Umbilical cord (tissue), 2 donors: ENCODE results near the gene KCND2. TPM values are rescaled to one million over a fixed set of nuclear protein-coding genes. Genes with fewer than 3 reads are reported as not detected.
A peak's percentile ranks its signal among the peaks of the same experiment; 100 is the strongest.
"Not testable (repeated sequence)": the region's sequence is repeated elsewhere in the genome, so short reads cannot be mapped to it uniquely, and the experiment has no call there.

Experiments used
- DNase-seq: peaks from one replicate; pipeline ENCODE4 v3.0.0-alpha.2; 2015; ENCODE audit warnings: low spot score
- total RNA-seq: library from RNA; depleted of rRNA; stranded (reverse); fragments of >200 nt; gene quantifications from one replicate; pipeline ENCODE4 v1.2.3, GENCODE V29; 2014; ENCODE audit warnings: low replicate concordance; ENCODE audit not compliant: insufficient read depth

Gene KCND2
- total RNA-seq, 1 donor from 2014 or later, result 3.4 TPM

DNA sequence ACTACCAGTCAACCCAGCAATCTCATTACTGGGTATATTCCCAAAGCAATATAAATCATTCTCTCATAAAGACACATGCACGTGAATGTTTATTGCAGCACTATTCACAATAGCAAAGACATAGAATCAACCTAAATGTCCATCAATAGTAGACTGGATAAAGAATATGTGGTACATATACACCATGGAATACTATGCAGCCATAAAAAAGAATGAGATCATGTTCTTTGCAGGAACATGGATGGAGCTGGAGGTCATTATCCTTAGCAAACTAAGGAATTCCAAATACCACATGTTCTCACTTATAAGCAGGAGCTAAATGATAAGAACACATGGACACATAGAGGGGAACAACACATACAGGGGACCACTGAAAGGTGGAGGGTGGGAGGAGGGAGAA is 429.4 kb downstream of the KCND2 start:
- not testable (repeated sequence) for DNase-seq

DNA sequence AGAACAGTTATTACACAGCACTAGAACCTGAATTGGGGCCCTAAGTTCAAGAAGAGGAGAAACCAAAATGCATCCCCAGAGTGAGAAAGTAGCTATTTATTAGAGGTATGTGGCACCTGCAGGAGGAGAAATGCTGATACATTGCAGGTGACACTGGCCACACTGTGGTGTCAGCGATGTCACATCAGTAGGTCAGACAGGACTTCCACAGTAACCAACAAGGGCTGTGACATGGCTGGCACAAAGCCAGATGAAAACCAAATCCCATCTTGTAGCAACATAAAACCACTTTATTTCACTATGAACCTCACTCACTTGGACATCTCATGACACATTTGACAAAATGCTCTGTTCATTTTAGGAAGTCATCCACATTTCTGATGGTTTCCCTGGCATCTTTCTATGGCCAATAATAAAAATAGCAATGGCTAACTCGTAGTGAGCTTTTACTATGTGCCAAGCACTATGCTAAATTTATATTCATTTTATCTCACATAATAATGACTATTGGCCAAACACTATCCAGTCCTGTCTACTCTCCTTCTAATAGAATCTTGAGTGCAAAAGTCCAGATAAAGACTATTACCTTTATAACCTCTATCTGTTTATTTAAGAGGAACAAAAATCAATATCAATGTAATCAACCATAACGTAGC is 430.7 kb downstream of the KCND2 start:
- DNase-seq, result no peak

DNA sequence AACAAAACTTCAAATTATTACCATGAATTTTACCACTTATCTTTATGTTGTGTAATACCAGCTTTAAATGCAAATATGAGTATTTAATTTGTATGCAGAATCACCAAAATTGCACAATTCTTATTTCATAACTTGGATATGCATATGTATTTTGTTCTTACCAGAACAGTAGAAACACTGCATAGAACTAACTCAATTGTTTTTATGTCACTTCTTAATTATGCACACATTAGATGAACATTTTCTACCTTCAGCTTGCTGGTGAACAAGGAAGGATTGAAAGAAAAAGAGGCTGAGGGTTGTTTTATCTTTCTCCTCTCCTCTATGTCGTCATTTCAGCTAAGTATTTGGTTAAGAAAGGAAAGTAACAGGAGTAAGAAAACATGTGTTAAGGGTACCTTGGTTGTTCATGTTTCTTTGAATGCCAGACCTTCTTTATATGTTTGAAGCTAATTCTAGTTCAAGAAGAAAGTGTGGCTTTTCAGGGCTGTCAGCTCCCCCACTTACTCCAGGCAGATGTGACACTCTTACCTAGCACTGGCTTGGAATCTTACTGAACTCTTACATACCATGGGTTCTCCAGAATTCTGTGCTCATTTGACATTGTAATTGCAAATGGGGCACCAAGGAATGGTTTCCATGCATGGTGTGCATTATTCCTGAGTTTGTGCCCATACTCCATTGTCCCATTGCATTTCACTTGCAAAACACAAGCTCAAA is 436.4 kb downstream of the KCND2 start:
- DNase-seq, result no peak

DNA sequence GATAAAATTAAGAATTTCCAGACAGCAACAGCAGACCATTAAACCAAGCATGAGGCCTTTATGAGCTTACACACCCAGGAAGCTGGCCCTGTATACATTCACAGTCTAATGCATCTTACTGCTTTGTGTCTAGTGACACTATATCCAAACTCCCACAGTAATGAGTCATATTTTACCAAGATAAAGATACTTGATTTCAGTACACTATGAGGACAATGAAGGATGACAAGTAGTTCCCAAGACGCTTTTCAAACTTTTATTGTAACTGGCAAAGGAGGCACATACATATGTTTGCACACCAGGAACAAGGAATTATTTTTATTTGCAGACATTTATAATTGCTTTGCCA is 437.0 kb downstream of the KCND2 start:
- DNase-seq, result peak; percentile 3

DNA sequence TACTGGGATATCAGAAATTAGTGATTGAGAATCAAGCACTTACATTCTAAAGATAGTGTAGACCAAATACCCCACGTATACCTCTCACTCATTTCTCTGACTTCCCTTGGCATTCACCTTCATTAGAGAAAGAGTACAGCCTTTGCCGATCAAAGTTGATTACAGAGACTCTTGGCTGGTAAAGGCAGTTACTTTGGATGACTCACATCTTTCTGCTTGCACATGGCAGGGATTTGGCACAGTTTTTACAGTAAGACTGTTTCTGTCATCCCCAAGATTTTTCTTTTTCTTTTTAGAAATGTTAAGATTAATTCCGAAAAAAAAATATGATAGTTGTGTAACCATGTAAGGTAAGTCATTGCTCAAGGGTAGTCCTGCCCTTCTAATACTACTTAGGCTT is 442.0 kb downstream of the KCND2 start:
- DNase-seq, result peak; percentile 21

DNA sequence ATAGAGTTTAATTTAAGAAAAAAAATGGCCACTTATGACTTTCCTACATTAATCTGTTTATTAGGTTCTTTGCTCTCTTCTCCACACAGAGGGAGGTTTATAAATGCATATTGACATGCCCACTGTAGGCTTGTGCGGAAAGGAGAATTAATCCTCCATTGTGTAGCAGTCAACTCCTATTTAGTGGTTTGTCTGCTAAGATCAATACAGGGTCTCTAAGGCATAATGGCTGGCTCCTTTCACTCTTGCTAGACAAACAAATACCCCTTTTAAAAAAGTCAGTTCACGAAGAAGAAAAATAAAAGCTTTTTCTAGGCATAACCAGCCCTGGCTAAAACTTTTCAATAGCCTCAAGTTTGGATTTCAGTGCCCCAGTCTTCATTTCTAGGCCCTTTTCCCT is 443.3 kb downstream of the KCND2 start:
- no peak for DNase-seq

DNA sequence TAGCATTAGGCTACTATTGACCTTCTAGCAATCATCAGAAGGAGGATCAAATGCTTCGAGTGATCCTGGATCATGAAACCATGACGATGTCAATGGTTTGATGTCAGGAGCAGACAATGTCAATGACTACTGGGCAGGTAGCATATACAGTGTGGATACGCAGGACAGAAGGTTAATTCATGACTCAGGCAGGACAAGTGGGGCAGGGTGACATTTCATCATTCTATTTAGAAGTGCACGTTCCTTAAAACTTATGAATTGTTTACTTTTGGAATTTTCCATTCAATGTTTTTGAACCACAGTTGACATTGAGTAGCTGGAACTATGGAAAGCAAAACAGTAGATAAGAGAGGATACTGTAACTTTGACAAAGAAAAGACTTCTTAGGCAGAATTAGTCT is 444.2 kb downstream of the KCND2 start:
- no peak for DNase-seq

DNA sequence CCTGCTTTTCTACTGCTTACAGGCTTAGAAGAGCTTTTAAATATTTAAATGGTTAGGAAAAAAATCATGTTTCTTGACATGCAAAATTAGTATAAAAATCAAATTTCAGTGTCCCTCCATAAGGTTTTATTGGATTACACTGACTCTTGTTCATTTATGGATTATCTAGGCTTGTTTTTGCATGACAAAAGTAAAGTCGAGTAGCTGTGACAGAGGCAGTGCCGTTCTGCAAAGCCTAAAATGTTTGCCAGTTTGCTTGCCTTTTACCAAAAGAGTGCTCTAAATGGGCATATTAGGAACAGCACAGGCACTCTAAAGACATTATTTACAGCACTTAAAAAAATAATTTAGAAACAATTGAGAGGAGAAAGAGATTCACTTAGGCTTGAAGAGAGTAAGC is 445.4 kb downstream of the KCND2 start:
- no peak for DNase-seq

DNA sequence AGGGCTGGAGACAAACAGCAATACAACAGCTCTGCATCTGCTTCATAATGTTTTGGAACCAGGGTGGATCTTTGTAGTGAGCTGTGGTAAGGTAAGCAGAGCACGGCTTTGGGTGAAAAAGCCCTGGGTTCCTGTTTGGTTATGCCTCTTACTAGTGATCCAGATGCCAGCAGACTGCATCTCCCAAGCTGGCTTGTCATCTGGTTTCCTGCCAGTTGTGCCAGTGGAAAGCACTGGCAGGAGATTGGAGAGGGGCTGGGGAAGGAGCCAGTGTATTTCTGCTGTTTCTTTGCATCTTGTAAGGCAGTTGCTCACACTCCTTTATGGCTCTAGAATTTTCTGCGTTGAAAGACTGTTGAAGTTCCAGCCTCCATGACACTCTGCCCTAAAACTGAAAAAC is 447.3 kb downstream of the KCND2 start:
- DNase-seq, result no peak

DNA sequence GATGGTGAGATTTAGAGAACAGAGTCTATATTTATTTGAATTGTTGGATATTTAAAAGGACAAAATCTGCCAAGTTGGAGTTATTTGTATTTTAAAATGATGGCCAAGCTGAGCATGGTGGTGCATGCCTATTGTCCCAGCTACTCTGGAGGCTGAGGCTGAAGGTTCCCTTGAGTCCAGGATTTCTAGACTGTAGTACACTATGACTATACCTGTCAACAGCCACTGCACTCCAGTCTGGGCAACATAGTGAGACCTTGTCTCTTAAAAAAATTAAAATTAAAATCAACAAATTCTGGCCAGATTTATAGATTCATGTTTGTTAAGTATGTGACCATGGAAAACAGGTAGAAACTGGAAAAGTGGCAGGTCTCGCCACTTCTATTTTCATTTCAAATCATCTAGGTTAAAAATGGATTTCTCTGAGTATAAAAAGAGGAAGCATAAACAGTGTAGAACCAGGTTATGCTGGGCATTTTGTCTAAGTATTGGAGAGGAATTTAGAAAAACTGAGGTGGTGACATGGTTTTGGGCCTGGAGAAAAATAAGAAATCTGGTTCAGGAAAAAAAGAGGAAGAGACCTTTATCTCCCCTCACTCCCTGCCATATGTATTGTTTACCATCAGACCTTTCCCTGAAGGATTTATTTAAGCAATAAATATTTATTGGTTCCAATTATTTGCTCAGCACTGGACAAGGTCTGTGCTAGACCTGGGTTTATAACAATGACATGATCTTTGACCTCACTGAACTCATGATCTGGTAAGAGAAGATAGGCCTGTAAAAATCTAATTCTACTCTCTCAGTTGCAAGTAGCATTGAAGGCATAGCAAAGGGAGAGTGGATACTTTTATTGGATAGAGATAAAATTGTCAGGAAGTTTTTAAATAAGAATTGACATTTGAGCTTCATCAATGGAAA is 450.8 kb downstream of the KCND2 start:
- DNase-seq, result no peak

DNA sequence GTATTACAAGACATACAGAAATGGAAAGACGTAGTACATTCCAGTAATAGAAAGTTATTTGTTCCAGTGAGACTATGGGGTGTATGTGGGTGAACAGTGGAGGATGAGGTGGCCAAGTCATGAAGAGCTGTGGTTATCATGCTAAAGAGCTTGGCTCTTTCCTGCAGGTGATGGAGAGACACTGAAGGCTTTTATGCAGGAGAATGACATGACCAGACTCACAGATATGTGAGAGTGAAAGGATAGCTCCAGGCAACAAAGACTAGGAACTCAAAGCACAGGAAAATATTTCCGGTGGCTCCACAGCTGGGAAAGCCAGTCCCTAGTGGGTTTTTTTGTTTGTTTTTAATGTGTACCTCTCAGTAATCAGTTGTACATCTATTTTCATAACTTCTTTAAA is 451.5 kb downstream of the KCND2 start:
- no peak for DNase-seq

DNA sequence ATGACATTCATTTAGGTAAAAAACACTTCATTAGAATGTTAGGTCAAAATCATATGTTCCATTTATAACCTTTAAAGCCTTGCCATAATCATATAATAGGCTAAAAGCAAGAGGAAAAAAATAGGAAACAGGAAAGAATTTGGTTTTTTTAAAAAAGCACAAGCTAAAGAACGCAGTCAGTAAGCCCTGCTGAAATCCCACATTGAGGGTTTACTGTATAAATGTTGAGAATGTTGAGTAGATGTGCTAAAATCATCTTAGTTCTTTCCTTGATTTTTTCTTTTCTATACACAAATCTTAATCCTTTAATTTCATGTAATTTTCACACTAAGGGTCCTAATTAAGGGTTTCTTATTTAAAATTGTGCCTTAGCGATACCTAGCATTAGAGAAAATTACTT is 452.0 kb downstream of the KCND2 start:
- peak; percentile 62 for DNase-seq

DNA sequence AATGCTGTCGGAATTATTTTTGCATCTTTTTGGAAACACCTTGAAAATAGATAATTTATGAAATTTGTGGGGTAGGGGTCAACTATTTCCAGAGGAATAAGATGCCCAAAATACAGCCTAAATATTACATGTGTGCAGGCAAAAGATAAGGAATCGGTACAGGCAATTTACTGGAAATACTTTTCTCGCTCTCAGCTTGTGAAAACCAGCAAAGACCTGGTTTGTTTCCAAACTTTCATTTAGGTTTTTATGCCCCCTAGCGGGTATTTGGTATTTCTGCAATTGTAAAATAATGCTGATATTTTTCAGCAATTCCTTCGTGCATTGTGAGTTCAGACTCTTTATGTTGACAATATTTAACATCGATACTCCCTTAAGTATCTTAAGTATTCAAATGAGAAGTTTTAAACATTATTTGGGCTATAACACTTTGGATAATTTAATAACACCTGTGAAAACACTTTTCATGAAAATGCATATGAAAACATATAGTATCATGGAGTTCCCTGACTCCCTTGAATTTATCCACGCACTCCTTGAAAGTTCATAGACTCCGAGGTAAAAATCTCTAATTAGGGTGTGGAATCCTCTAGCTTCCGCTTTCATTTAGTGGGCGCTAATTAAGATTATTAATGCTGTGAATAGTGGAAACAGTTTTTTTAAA is 452.5 kb downstream of the KCND2 start:
- DNase-seq, result peak; percentile 72

DNA sequence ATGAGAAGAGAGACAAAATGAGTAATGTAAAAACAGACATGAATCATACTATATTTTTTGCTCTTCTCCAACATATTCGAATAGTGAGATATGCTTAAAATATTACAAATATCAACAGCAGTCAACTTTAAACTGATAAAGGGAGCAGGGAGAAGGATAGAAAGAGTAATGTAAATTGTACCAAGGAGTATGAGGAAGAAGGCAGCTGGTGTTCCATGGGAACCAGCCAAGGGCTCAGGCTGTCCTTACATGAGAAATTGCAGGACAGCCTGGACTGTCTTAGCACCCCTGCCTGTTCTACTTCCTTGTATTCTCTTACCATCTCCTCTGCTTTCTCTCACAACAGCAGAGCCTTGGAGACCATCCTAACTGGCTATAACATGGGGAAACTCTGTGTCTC is 456.3 kb downstream of the KCND2 start:
- DNase-seq, result peak; percentile 88

DNA sequence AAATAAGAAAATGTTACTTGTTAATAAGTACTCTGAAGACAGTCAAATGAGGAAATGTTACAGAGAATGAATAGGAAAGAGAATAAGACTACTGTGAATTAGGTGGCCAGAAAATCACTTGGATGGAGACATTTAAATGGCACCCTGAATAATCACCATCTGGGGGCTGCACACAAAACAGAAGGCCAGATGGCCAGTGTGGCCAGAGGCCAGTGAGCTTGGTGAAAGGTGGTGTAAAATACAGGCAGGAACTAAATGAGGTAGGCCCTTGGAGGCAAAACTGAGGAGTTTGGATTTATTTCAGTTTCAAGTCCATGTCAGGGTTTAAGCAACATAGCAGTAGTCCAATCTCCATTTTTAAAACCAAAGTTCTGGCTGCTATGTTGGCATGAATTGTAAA is 458.3 kb downstream of the KCND2 start:
- no peak for DNase-seq

DNA sequence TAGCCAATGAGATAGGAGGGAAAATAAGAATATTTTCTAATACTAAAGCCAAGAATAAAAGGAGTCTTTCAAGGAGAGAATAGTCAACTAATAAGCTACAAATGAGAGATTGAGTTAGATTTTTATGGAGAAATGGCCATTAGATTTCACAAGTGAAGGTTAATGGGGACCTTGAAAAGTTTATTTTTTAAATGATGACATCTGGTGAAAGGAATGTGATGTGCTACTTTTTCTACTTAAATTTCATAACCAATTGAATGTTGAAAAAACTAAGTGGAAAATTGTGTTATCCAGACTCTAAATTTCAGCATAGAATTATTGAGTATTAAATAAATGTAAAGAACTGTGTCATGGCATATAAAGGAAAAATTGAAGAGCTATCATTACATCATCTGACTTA is 459.3 kb downstream of the KCND2 start:
- no peak for DNase-seq

DNA sequence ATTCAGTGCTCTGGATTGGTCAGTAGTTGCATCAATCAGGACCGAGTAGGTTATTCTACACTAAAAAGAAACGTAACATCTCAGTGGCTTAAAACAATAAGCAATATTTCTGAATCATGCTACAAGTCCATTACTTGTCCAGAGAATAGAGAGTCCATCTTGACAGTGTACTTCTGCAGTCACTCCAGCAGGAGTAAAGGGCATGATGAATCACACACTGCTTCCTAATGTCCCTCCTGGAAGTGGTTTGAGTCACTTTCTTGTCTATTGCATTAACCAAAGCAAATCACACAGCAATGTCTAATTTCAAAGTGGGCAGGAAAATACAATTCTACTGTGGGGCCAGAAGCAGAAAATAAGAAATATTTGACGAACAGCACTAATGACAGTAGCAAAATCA is 460.2 kb downstream of the KCND2 start:
- DNase-seq, result no peak

DNA sequence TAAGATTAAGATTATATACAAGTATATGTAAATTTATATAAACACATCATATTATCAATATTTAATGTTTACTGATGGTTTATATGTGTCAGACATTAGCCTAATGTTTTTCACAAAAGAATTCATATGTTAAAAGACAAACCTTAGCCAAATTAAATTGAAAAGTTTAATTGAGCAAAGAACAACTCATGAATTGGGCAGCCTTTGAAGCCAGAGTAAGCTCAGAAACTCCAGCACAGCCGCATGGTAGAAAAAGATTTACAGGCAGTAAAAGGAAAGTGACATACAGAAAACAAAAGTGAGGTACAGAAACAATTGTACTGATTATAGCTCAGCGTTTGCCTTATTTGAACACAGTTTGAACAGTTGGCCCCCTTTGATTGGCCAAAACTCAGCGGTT is 460.9 kb downstream of the KCND2 start:
- no peak for DNase-seq

DNA sequence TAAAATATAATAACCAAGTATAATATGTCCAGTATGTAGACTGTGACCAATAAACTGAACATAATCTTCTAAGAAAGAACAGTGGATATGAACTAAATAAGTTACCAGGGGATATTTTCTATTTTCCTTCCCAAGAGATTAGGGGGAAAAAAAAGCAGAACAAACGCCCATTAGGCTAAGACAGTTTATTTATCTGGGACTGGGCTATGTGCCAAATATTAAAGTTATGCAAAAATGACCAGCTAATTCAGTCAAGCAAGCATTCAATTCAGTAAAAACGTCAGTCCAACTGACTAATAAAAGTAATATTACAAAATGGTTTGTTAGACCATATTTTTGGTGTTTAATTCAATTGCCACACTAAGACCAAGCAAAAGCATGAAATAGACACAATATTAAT is 462.8 kb downstream of the KCND2 start:
- DNase-seq, result no peak

DNA sequence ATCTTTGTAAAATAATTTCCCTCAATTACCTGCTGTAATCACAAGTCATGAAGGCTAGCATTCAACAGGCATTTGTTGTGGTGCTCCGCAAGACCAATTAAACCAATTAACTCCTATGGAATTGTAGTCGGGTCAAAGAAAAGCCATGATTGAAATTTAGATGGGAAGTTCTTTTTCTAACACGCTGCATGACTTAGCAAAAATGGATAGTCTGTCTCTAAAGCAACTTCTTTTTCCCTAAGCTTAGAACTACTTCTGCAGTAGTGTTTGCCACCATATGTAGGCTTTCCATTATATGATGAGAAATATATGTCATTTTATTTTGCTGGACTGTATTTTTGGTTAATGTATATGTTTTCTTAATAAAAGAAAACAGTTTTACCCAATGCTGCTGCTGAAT is 465.8 kb downstream of the KCND2 start:
- DNase-seq, result no peak

DNA sequence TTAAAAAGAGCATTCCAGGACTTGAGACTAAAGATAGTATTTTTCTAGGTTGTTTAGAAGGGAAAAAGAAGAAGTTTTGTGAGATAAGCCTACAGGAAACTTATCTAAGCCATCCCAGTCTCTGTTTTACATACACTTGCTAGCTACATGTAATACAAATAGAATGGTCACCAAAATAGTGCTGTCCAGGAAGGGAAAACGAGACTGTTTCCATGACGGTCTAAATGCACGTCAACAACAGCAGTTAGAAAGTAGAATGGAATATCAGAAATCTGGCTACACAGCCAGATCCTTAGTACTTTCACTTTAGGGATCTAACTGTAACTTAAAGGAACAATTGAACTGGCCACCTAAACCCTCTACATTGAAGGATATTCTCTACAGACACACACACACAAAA is 467.4 kb downstream of the KCND2 start:
- peak; percentile 7 for DNase-seq

DNA sequence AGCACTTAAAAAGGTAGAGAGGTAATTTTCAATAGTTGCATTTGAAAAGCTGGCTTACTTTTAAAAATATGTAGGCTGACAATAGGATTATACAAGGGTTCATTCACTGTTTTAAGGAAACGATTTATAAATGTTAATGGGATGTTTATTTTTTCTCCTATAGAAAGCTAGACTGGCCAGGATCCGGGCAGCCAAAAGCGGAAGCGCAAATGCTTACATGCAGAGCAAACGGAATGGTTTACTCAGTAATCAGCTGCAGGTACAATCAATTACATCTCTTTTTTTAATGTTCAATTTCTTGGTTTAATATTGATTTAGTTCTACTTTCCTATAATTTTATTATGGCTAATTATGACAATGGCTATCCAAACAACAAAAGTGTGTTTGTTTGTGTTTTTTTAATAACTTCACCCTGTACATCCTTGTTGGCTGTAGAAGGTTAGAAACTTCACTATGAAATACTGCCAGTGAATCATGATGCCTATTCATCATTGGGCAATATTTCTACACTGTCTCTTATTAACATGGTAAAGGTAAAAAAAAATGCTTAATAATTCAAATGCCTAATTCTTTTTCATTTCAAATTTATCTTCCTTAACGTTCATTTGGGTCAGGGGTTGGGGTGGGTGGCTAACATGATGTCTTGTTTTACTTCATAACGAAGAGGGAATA is 468.5 kb downstream of the KCND2 start:
- no peak for DNase-seq
